B cell (primary cell): Measurements from ENCODE around the gene ARHGAP28. TPM values are rescaled to one million over a fixed set of nuclear protein-coding genes. Genes with fewer than 3 reads are reported as not detected.

Source experiments
- ATAC-seq: fragments of 200-7000 bp; cut with Tn5 transposase; one replicate; pipeline ENCODE4 v1.10.0; 2021; ENCODE audit warnings: low read depth, mild to moderate bottlenecking, moderate number of reproducible peaks, moderate library complexity
- CTCF ChIA-PET: fragments of 350-600 bp; sonication (Branson Sonifier 250); formaldehyde crosslinking; loops from one replicate; lab custom pipeline; 2021; ENCODE audit warnings: antibody characterized with exemption, inconsistent platforms; lab: Charles Lee
- POLR2A ChIA-PET: fragments of 350-600 bp; sonication (Branson Sonifier 250); formaldehyde crosslinking; loops from one replicate; lab custom pipeline; 2021; ENCODE audit warnings: antibody characterized with exemption; lab: Charles Lee
- DNase-seq: peaks from one replicate; pipeline ENCODE4 v3.0.0; 2013
- H2AFZ ChIP-seq: 2 replicates; pipeline ENCODE4 v1.6.1; 2012; ENCODE audit warnings: mild to moderate bottlenecking, low read depth, low read length; ENCODE audit not compliant: insufficient read depth, poor library complexity, severe bottlenecking
- H3K27ac ChIP-seq, 2 donors: 1 replicate in 1 of 2; 2 replicates in 1 of 2; pipeline ENCODE4 v1.5.1; 2012 to 2013; ENCODE audit warnings: low read length in 2 of 2, mild to moderate bottlenecking in 2 of 2, moderate library complexity in 1 of 2
- H3K27me3 ChIP-seq, 4 experiments: fragments of 200-600 bp in 1 of 4; sonication (generic) in 1 of 4; replicated peaks in 1 of 4; 1 replicate in 2 of 4; 2 replicates in 2 of 4; pipeline versions ENCODE4 v1.6.1 to v1.7.0; 2013 to 2016; ENCODE audit warnings: low read length in 3 of 4, mild to moderate bottlenecking in 2 of 4, mixed read lengths in 1 of 4, moderate library complexity in 1 of 4; ENCODE audit not compliant: insufficient read depth in 4 of 4, control insufficient read depth in 3 of 4; ENCODE audit errors: control extremely low read depth in 1 of 4
- H3K36me3 ChIP-seq, 2 experiments: replicated peaks in 1 of 2; 1 replicate in 1 of 2; 2 replicates in 1 of 2; pipeline versions ENCODE4 v1.6.1 to v1.7.1; 2013; ENCODE audit warnings: low read length in 1 of 2; ENCODE audit not compliant: insufficient read depth in 2 of 2, control insufficient read depth in 1 of 2; ENCODE audit errors: control extremely low read depth in 1 of 2, extremely low read depth in 1 of 2
- H3K4me1 ChIP-seq, 2 donors: fragments of 200-600 bp in 1 of 2; sonication (generic) in 1 of 2; 1 replicate in 1 of 2; 2 replicates in 1 of 2; pipeline versions ENCODE4 v1.5.1 to v1.6.1; 2013 to 2017; ENCODE audit warnings: low read length in 2 of 2; ENCODE audit not compliant: control insufficient read depth in 2 of 2, insufficient read depth in 2 of 2
- H3K4me2 ChIP-seq: replicated peaks from 2 replicates; pipeline ENCODE3; 2012; ENCODE audit warnings: mild to moderate bottlenecking, low read depth, low read length; ENCODE audit not compliant: poor library complexity, severe bottlenecking
- H3K4me3 ChIP-seq, 5 experiments: fragments of 200-600 bp in 1 of 5; sonication (generic) in 1 of 5; 1 replicate in 3 of 5; 2 replicates in 2 of 5; pipeline versions ENCODE4 v1.5.1 to v1.7.0; 2011 to 2016; ENCODE audit warnings: low read length in 4 of 5, mild to moderate bottlenecking in 4 of 5, low read depth in 2 of 5, control low read depth in 1 of 5, moderate library complexity in 1 of 5; ENCODE audit not compliant: insufficient read depth in 1 of 5; ENCODE audit errors: control extremely low read depth in 1 of 5, extremely low read depth in 1 of 5
- H3K79me2 ChIP-seq: fragments of 200-600 bp; sonication (generic); one replicate; pipeline ENCODE4 v1.6.0; 2016; ENCODE audit warnings: low read length; ENCODE audit not compliant: control insufficient read depth, insufficient read depth
- H3K9ac ChIP-seq: fragments of 200-600 bp; sonication (generic); 2 replicates; pipeline ENCODE4 v1.6.1; 2017; ENCODE audit warnings: mild to moderate bottlenecking, low read length, moderate library complexity
- H3K9me3 ChIP-seq, 3 donors: one replicate each; pipeline versions ENCODE4 v1.6.1 to v1.7.1; 2013; ENCODE audit warnings: low read length in 2 of 3; ENCODE audit not compliant: control insufficient read depth in 2 of 3, insufficient read depth in 1 of 3; ENCODE audit errors: control extremely low read depth in 1 of 3
- H4K20me1 ChIP-seq: 2 replicates; pipeline ENCODE4 v1.6.0; 2012; ENCODE audit warnings: mild to moderate bottlenecking, low read length; ENCODE audit not compliant: insufficient read depth, control insufficient read depth, poor library complexity, severe bottlenecking
- H3K27ac Mint-ChIP-seq: one replicate; pipeline ENCODE4 v1.8.0; 2021; ENCODE audit warnings: mixed read lengths
- H3K27me3 Mint-ChIP-seq: one replicate; pipeline ENCODE4 v1.8.0; 2021; ENCODE audit warnings: mixed read lengths
- H3K4me1 Mint-ChIP-seq: one replicate; pipeline ENCODE4 v1.8.0; 2021; ENCODE audit warnings: mixed read lengths
- H3K4me3 Mint-ChIP-seq: one replicate; pipeline ENCODE4 v1.8.0; 2021; ENCODE audit warnings: mixed read lengths
- H3K9me3 Mint-ChIP-seq: one replicate; pipeline ENCODE4 v1.8.0; 2022; ENCODE audit warnings: mixed read lengths; ENCODE audit not compliant: insufficient read depth
- EZH2 ChIP-seq: IDR thresholded peaks from 2 replicates; pipeline ENCODE4 v1.6.1; 2012; ENCODE audit warnings: borderline replicate concordance, low read depth, mild to moderate bottlenecking, moderate library complexity, low read length; ENCODE audit not compliant: insufficient read depth, poor library complexity, severe bottlenecking
- WGBS: methylation state at CpG from one replicate; pipeline ENCODE4 v1.1.5; 2013; ENCODE audit warnings: missing lambda C conversion rate; ENCODE audit not compliant: insufficient coverage; 5-methylcytosine and 5-hydroxymethylcytosine counted together
- intact Hi-C: fragments of 100-400 bp; cut with micrococcal nuclease; formaldehyde crosslinking; loops from one replicate; pipeline ENCODE4 v1.10.0; 2022
- polyA plus RNA-seq: library from polyadenylated mRNA; depleted of rRNA; stranded (reverse); fragments of >200 nt; gene quantifications from 2 replicates; pipeline ENCODE4 v1.2.3, GENCODE V29; 2012
- total RNA-seq, 2 donors: library from RNA; stranded (reverse); fragments of 120-200 nt in 1 of 2; gene quantifications; 1 replicate in 1 of 2; 2 replicates in 1 of 2; pipeline versions ENCODE4 v1.2.3 to v1.2.4, GENCODE V29; 2013 to 2022
- TF ChIP-seq, protein P1 (sequence below): fragments of 200-600 bp; IDR thresholded peaks from one replicate; pipeline ENCODE4 v1.8.0; 2022; ENCODE audit warnings: antibody characterized with exemption, mild to moderate bottlenecking

ARHGAP28 gene
- total and polyA plus RNA-seq, 2 donors (not counting 1 experiment from before 2014, with no cell fraction given), result not detected

GRCh38 chr18:6807515-6808257 is 78.2 kb downstream of the ARHGAP28 start:
- no peak overlapping the region for H3K4me2 ChIP-seq
- intact Hi-C loops, result no loop called here
- no peak overlapping the region for H3K4me3 ChIP-seq
- Mint-ChIP-seq H3K4me3 (no peak overlapping the region), H3K27me3 (peaks cover 4% of the 10 kb centered on the region), H3K9me3 (peaks cover 2% of the 10 kb centered on the region), H3K27ac (no peak overlapping the region), H3K4me1 (no peaks in the 10 kb centered on the region)
- no peaks in the 10 kb centered on the region for H3K27me3 ChIP-seq
- H4K20me1 ChIP-seq, result no peaks in the 10 kb centered on the region
- H3K9me3 ChIP-seq, result peaks cover 0 to 3% (median 0%) of the 10 kb centered on the region in 3 donors
- H3K79me2 ChIP-seq, result no peaks in the 10 kb centered on the region
- no peaks in the 10 kb centered on the region for H3K36me3 ChIP-seq
- ATAC-seq (no peak), DNase-seq (no peak)
- no peak overlapping the region for H2AFZ ChIP-seq
- H3K27ac ChIP-seq, result no peak overlapping the region
- no CpG with 5 or more reads among the region's 4 CpGs for WGBS
- CTCF ChIA-PET, result no interaction called here
- no peak overlapping the region for H3K9ac ChIP-seq
- TF ChIP-seq, protein P1, sequence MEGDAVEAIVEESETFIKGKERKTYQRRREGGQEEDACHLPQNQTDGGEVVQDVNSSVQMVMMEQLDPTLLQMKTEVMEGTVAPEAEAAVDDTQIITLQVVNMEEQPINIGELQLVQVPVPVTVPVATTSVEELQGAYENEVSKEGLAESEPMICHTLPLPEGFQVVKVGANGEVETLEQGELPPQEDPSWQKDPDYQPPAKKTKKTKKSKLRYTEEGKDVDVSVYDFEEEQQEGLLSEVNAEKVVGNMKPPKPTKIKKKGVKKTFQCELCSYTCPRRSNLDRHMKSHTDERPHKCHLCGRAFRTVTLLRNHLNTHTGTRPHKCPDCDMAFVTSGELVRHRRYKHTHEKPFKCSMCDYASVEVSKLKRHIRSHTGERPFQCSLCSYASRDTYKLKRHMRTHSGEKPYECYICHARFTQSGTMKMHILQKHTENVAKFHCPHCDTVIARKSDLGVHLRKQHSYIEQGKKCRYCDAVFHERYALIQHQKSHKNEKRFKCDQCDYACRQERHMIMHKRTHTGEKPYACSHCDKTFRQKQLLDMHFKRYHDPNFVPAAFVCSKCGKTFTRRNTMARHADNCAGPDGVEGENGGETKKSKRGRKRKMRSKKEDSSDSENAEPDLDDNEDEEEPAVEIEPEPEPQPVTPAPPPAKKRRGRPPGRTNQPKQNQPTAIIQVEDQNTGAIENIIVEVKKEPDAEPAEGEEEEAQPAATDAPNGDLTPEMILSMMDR, result no peak
- no peak for TF ChIP-seq EZH2
- POLR2A ChIA-PET, result no interaction called here
- no peaks in the 10 kb centered on the region for H3K4me1 ChIP-seq

DNA sequence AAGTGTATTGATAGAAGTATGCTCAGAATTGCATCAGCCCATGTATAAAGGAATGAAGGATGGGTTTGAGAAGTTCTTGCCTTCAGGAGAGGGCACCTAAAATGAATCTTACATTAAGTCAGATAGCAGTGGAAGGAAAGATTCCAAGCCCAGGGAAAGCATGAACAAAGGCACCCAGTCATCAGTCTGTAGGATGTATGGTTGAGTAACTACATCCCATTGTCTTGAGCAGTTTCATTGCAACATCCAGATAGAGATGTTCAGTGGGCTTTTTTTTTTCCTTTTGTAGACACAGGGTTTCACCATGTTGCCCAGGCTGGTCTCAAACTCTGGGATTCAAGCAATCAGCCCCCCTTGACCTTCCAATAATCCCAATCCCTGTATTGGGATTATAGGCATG is 80.7 kb downstream of the ARHGAP28 start:
- no peaks in the 10 kb centered on the region for H3K4me1 Mint-ChIP-seq
- no peaks in the 10 kb centered on the region for H3K79me2 ChIP-seq
- H2AFZ ChIP-seq, result no peak overlapping the region
- intact Hi-C loops, result no loop called here
- H3K4me3 ChIP-seq, result no peak overlapping the region
- H3K4me2 ChIP-seq, result no peak overlapping the region
- POLR2A ChIA-PET, result no interaction called here
- no peak overlapping the region for H3K9ac ChIP-seq
- DNase-seq (no peak), ATAC-seq (no peak)
- H4K20me1 ChIP-seq, result no peaks in the 10 kb centered on the region
- no peaks in the 10 kb centered on the region for H3K36me3 ChIP-seq
- no peaks in the 10 kb centered on the region for H3K27me3 ChIP-seq
- H3K27me3 Mint-ChIP-seq, result peaks cover 4% of the 10 kb centered on the region
- no peaks in the 10 kb centered on the region for H3K4me1 ChIP-seq
- no peaks in the 10 kb centered on the region for H3K9me3 ChIP-seq
- H3K27ac Mint-ChIP-seq, result no peak overlapping the region
- no peak overlapping the region for H3K27ac ChIP-seq
- H3K4me3 Mint-ChIP-seq, result no peak overlapping the region
- CTCF ChIA-PET, result no interaction called here
- peaks cover 2% of the 10 kb centered on the region for H3K9me3 Mint-ChIP-seq
- TF ChIP-seq, protein P1, result no peak
- no peak for TF ChIP-seq EZH2
